ENCODE data around the gene KRTAP4-12. TPM values are rescaled to one million over a fixed set of nuclear protein-coding genes. Genes with fewer than 3 reads are reported as not detected.

KRTAP4-12 gene
- total and polyA plus RNA-seq, 10 of the 15 experiments (the other 5 are each of a cell fraction or from before 2014, with no cell fraction given): not detected

DNA sequence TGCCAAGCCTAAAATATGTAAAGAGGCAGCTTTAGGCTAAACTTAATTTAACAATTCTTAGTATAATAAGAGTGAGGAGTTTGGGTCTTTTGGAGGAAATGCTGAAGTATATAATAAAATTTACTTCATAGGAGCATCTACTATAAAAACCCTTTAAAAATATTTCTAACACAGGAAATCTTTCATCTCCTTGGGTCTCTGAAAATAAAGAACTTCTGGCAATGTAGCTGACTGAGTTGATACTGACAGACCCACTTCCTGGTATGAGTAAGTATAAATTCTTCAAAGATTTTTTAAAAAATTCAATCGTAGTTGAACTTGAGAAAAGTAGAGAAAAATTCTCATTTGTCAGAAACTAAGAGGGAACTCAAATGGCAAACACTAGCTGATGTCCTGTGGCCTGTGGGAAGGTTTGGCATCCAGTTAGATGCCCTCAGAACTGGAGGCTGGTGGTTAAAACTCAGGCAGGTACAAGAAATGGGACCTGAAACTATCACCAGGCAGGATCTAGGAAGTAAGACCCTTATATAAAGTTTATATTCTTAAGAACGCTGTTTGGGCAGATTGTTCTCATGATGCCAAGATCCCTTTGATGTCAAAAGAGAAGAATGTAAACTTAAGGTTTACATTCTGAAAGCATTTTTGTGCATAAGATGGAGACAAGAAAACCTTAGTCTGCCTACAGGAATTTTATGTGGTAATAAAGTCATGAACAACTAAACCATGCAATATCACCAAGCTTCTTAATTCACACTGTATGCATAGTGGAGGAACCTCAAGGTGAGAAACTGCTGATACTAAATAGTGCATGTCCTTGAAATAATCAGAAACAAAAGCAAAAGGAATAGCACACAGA is 10.1 kb upstream of the KRTAP4-12 start:
- Histone ChIP-seq H3K79me2 (ENCODE audit: control insufficient read depth, insufficient read depth, low read length) (no peaks in the 10 kb centered on the region), H3K27me3 (replicated peaks in 1 of 2; ENCODE audit: control insufficient read depth in 2 of 2, insufficient read depth in 2 of 2, low read length in 1 of 2) (no peaks in the 10 kb centered on the region), H4K20me1 (ENCODE audit: control insufficient read depth, insufficient read depth) (no peaks in the 10 kb centered on the region), H3K36me3 (ENCODE audit: control insufficient read depth in 2 of 2, insufficient read depth in 2 of 2, low read length in 1 of 2) (no peaks in the 10 kb centered on the region), H2AFZ (ENCODE audit: control insufficient read depth, low read depth, low read length) (no peak overlapping the region), H3K4me1 (ENCODE audit: control insufficient read depth, insufficient read depth, low read length) (no peaks in the 10 kb centered on the region), H3K9ac (ENCODE audit: control insufficient read depth, insufficient read depth, low read length) (no peak overlapping the region), H3K4me3 (no peak overlapping the region), H3K4me2 (ENCODE audit: control insufficient read depth, insufficient read depth) (no peak overlapping the region), H3K27ac (ENCODE audit: control insufficient read depth, insufficient read depth) (no peak overlapping the region), H3K9me3 (replicated peaks; ENCODE audit: control insufficient read depth, insufficient read depth, low read length) (no peaks in the 10 kb centered on the region)
- FAIRE-seq: no peak
- POLR2A ChIA-PET: no interaction called here
- DNase-seq (ENCODE audit: low read depth, low spot score): no peak
- in situ Hi-C loops (cut with MboI) (no loop called here), intact Hi-C loops (cut with micrococcal nuclease; ENCODE audit: unreplicated experiment) (no loop called here)
- SMC1A ChIA-PET (ENCODE audit: uncharacterized antibody, unreplicated experiment): no interaction called here
- no peak for TF ChIP-seq HDAC2 (IDR thresholded peaks at IDR 0.05)
- no peak for ATAC-seq
- CTCF ChIA-PET: no interaction called here
- 0% methylated on average over 2 of the region's 2 CpGs for WGBS (ENCODE audit: insufficient coverage, insufficient replicate concordance, low lambda C conversion rate, missing lambda C conversion rate)
- BruUV-seq (replicated peaks): no TSS peak
- RAD21 ChIA-PET (ENCODE audit: unreplicated experiment): no interaction called here

DNA sequence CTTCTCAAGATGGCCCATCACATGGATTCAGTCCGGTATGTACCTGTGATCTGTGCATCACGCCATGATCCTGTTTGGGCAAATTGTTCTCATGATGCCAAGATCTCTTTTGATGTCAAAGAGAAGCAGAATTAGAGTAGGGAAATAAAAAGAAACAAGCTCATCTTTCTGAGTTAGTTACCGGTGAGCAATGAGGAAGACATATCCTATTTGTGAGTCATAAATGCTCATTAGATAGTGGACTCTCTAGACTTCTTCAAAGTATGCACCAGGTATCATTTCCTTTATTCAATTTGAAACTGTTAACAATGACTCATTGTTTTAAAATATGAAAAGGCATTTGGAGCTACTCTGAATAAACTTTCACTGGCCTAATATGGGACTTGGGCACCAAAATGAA is 8.0 kb upstream of the KRTAP4-12 start:
- Histone ChIP-seq H3K27me3 (replicated peaks in 1 of 2; ENCODE audit: control insufficient read depth in 2 of 2, insufficient read depth in 2 of 2, low read length in 1 of 2) (no peaks in the 10 kb centered on the region), H3K27ac (ENCODE audit: control insufficient read depth, insufficient read depth) (no peak overlapping the region), H3K36me3 (ENCODE audit: control insufficient read depth in 2 of 2, insufficient read depth in 2 of 2, low read length in 1 of 2) (no peaks in the 10 kb centered on the region), H3K9ac (ENCODE audit: control insufficient read depth, insufficient read depth, low read length) (no peak overlapping the region), H2AFZ (ENCODE audit: control insufficient read depth, low read depth, low read length) (no peak overlapping the region), H3K4me1 (ENCODE audit: control insufficient read depth, insufficient read depth, low read length) (no peaks in the 10 kb centered on the region), H3K4me3 (no peak overlapping the region), H3K79me2 (ENCODE audit: control insufficient read depth, insufficient read depth, low read length) (no peaks in the 10 kb centered on the region), H4K20me1 (ENCODE audit: control insufficient read depth, insufficient read depth) (no peaks in the 10 kb centered on the region), H3K9me3 (replicated peaks; ENCODE audit: control insufficient read depth, insufficient read depth, low read length) (no peaks in the 10 kb centered on the region), H3K4me2 (ENCODE audit: control insufficient read depth, insufficient read depth) (no peak overlapping the region)
- intact Hi-C loops (cut with micrococcal nuclease; ENCODE audit: unreplicated experiment) (no loop called here), in situ Hi-C loops (cut with MboI) (no loop called here)
- DNase-seq (ENCODE audit: low read depth, low spot score): no peak
- no peak for FAIRE-seq
- TF ChIP-seq NKRF (conservative IDR thresholded peaks at IDR 0.05) (no peak), CHD2 (IDR thresholded peaks at IDR 0.05; ENCODE audit: borderline replicate concordance, low read depth, low read length) (no peak), KDM1A (IDR thresholded peaks at IDR 0.05; ENCODE audit: borderline replicate concordance) (no peak), KLF5 (IDR thresholded peaks at IDR 0.05; ENCODE audit: partially characterized antibody) (no peak), TCF7 (IDR thresholded peaks at IDR 0.05; ENCODE audit: borderline replicate concordance) (0 out of 2 replicates have a peak, but pooled peaks have one; percentile 45), YBX1 (IDR thresholded peaks at IDR 0.05) (no peak), MTA2 (IDR thresholded peaks at IDR 0.05; ENCODE audit: low read depth) (peak; percentile 35; the same call in 1 of the 2 replicates), HDAC6 (IDR thresholded peaks at IDR 0.05; ENCODE audit: unreplicated experiment) (no peak), RAD51 (IDR thresholded peaks at IDR 0.05) (no peak), JUNB (IDR thresholded peaks at IDR 0.05) (peak; percentile 76), NFXL1 (IDR thresholded peaks at IDR 0.05; ENCODE audit: borderline replicate concordance) (no peak), ETV6 (conservative IDR thresholded peaks at IDR 0.05 in 1 of 2, IDR thresholded peaks at IDR 0.05 in 1 of 2; ENCODE audit: borderline replicate concordance in 1 of 2, low read depth in 1 of 2) (peak in 1 of 2 experiments; percentile 62; a peak in 1 of 4 replicates), NRF1 (conservative IDR thresholded peaks at IDR 0.05; ENCODE audit: low read depth, low read length) (no peak), SMC3 (IDR thresholded peaks at IDR 0.05; ENCODE audit: borderline replicate concordance, low read length) (no peak)
- BruUV-seq (replicated peaks): no TSS peak
- 28% methylated on average over 3 of the region's 3 CpGs for WGBS (ENCODE audit: insufficient coverage, insufficient replicate concordance, low lambda C conversion rate, missing lambda C conversion rate)
- peak; percentile 67 for ATAC-seq
- ChIA-PET CTCF (no interaction called here), SMC1A (ENCODE audit: uncharacterized antibody, unreplicated experiment) (no interaction called here), POLR2A (no interaction called here), RAD21 (ENCODE audit: unreplicated experiment) (no interaction called here)

Measured in GM12878 (cell line).